Globus pallidus (tissue), 1 donor: ENCODE measurements around the gene BRD3OS.
A peak's percentile ranks its signal among the peaks of the same experiment; 100 is the strongest.
"Not testable (repeated sequence)": the region's sequence is repeated elsewhere in the genome, so short reads cannot be mapped to it uniquely, and the experiment has no call there.

Experiments
- DNase-seq: peaks from one replicate; pipeline ENCODE4 v3.0.0-alpha.2; 2015; ENCODE audit warnings: low spot score

Gene BRD3OS

GRCh38 chr9:133988771-133989170, 36.5 kb upstream of the BRD3OS start:
- not testable (repeated sequence) for DNase-seq

- DNase-seq, result no peak
Observed at GRCh38 chr9:133989625-133990365, 35.5 kb upstream of the BRD3OS start.

- DNase-seq, result no peak
Observed at GRCh38 chr9:133990366-133991213, 34.7 kb upstream of the BRD3OS start.

GRCh38 chr9:133991214-133991921, 33.9 kb upstream of the BRD3OS start:
- no peak for DNase-seq

- DNase-seq, result peak; percentile 36
Observed at GRCh38 chr9:133991964-133992779, 33.1 kb upstream of the BRD3OS start, which contains the start of gene VAV2. Gene VAV2 (minus strand): TSS chr9:133992324. CDS start chr9:133992278, 46 bp downstream.

GRCh38 chr9:133992780-133993634, 32.3 kb upstream of the BRD3OS start:
- peak; percentile 50 for DNase-seq

- no peak for DNase-seq
Observed at GRCh38 chr9:133993635-133994253, 31.5 kb upstream of the BRD3OS start.

GRCh38 chr9:133994353-133995011, 30.8 kb upstream of the BRD3OS start:
- peak; percentile 46 for DNase-seq

GRCh38 chr9:133995012-133995896, 30.0 kb upstream of the BRD3OS start:
- no peak for DNase-seq

GRCh38 chr9:133996531-133997520, 28.5 kb upstream of the BRD3OS start:
- DNase-seq, result no peak

GRCh38 chr9:133997584-133997983, 27.7 kb upstream of the BRD3OS start:
- DNase-seq, result no peak

- DNase-seq, result no peak
Observed at GRCh38 chr9:133998915-133999595, 26.2 kb upstream of the BRD3OS start.

GRCh38 chr9:133999851-134000265, 25.4 kb upstream of the BRD3OS start:
- no peak for DNase-seq

GRCh38 chr9:134002796-134003195, 22.5 kb upstream of the BRD3OS start:
- DNase-seq, result no peak

- no peak for DNase-seq
Observed at GRCh38 chr9:134003237-134003636, 22.0 kb upstream of the BRD3OS start.

GRCh38 chr9:134004131-134004873, 21.0 kb upstream of the BRD3OS start:
- DNase-seq, result no peak
